ENCODE data around the gene SLC17A8. TPM values are rescaled to one million over a fixed set of nuclear protein-coding genes. Genes with fewer than 3 reads are reported as not detected.

SLC17A8 gene
- total and polyA plus RNA-seq, 2 donors (not counting 3 experiments of a cell fraction or from before 2014, with no cell fraction given): not detected

DNA sequence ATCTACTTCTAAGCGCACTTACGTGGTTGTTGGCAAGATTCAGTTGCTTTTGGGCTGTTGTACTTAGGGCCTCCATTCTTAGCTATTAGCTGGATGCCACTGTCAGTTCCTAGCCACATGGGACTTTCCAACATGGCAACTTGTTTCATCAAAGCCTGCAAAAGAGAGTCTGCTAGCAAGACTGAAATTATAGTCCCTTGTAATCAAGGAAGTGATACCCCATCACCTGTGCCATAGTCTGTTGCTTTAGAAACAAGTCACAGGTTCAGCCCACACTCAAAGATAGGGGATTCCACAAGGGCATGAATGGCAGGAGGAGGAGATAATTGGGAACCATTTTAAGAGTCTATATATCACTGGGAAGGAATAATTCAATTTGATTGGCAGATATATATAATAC lies 27.1 kb upstream of the SLC17A8 start:
- Histone ChIP-seq H3K79me2 (ENCODE audit: control insufficient read depth, insufficient read depth, low read length) (no peaks in the 10 kb centered on the region), H3K9ac (replicated peaks; ENCODE audit: extremely low read depth, insufficient read depth, low read length) (no peak overlapping the region), H2AFZ (ENCODE audit: low read depth, low read length) (no peak overlapping the region), H3K9me1 (replicated peaks; ENCODE audit: control insufficient read depth, extremely low read depth, insufficient read depth, low read length) (no peaks in the 10 kb centered on the region), H4K20me1 (replicated peaks; ENCODE audit: control insufficient read depth, extremely low read depth, insufficient read depth, low read length) (no peaks in the 10 kb centered on the region), H3K27me3 (ENCODE audit: control insufficient read depth in 2 of 2, insufficient read depth in 2 of 2, low read length in 2 of 2) (no peaks in the 10 kb centered on the region), H3K4me1 (ENCODE audit: control insufficient read depth, extremely low read depth, insufficient read depth, low read length) (no peaks in the 10 kb centered on the region), H3K27ac (ENCODE audit: insufficient read depth, low read depth, low read length) (no peak overlapping the region), H3K4me2 (ENCODE audit: insufficient read depth, low read length) (no peak overlapping the region), H3K4me3 (replicated peaks in 1 of 3; ENCODE audit: insufficient read depth in 1 of 3, low read depth in 1 of 3, low read length in 3 of 3) (no peak overlapping the region), H3K36me3 (ENCODE audit: control insufficient read depth in 2 of 2, extremely low read depth in 1 of 2, insufficient read depth in 2 of 2, low read length in 2 of 2) (peaks cover 3 to 4% of the 10 kb centered on the region in 2 experiments), H3K9me3 (replicated peaks; ENCODE audit: control insufficient read depth, insufficient read depth, low read length) (no peaks in the 10 kb centered on the region)
- FAIRE-seq: no peak
- BruUV-seq (replicated peaks): no TSS peak
- dilution Hi-C loops (cut with MboI; ENCODE audit: extremely low pct_ligation_motif_present, low sequenced_read_pairs): no loop called here
- intact Hi-C loops (cut with micrococcal nuclease): loop anchor here (10.0 kb wide), 1 partner anchor 275 kb away; no protein-coding TSS in a partner anchor
- no peak for DNase-seq (ENCODE audit: low read depth, low spot score)
- CTCF ChIA-PET: no interaction called here
- TF ChIP-seq EZH2 (IDR thresholded peaks at IDR 0.05; ENCODE audit: borderline replicate concordance, low read depth, low read length, severe bottlenecking) (no peak), JUN (IDR thresholded peaks at IDR 0.05; ENCODE audit: borderline replicate concordance, insufficient read depth, insufficient read length, low read depth) (no peak), GATA2 (IDR thresholded peaks at IDR 0.05; ENCODE audit: insufficient read depth, insufficient read length, low read depth, low read length) (no peak), FOS (IDR thresholded peaks at IDR 0.05; ENCODE audit: borderline replicate concordance, insufficient read depth, low read length) (no peak), POLR2AphosphoS5 (IDR thresholded peaks at IDR 0.05; ENCODE audit: insufficient read depth, low read depth, low read length) (no peak), CTCF (IDR thresholded peaks at IDR 0.05; ENCODE audit: extremely low read depth in 1 of 2, insufficient read depth in 1 of 2, low read depth in 1 of 2, low read length in 2 of 2) (no peak), MYC (IDR thresholded peaks at IDR 0.05; ENCODE audit: low read depth, low read length) (no peak), POLR2A (IDR thresholded peaks at IDR 0.05; ENCODE audit: low read depth, low read length) (no peak)
- TF ChIP-seq, protein P1, sequence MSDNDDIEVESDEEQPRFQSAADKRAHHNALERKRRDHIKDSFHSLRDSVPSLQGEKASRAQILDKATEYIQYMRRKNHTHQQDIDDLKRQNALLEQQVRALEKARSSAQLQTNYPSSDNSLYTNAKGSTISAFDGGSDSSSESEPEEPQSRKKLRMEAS (IDR thresholded peaks at IDR 0.05; ENCODE audit: insufficient read depth, insufficient read length): no peak
- POLR2A ChIA-PET: no interaction called here

Measured in endothelial cell of umbilical vein (primary cell).